Pancreas (tissue), 10 donors: Measurements from ENCODE around the gene CD59. TPM values are rescaled to one million over a fixed set of nuclear protein-coding genes. Genes with fewer than 3 reads are reported as not detected.

Experiments used
- ATAC-seq, 4 donors: fragments of 200-7000 bp; cut with Tn5 transposase; one replicate each; pipeline versions ENCODE4 v1.8.0 to v1.9.1; 2020; ENCODE audit warnings: mild to moderate bottlenecking in 4 of 4, moderate library complexity in 4 of 4
- DNase-seq, 6 donors: peaks; one replicate each; pipeline ENCODE4 v3.0.0-alpha.2; 2020
- FAIRE-seq: peaks from 2 replicates; lab custom pipeline; 2012; peaks lifted over from hg19 to GRCh38; lab: Jason Lieb, UNC
- H3K27ac ChIP-seq, 4 donors: fragments of 200-600 bp; sonication (generic); 1 replicate in 3 of 4; 2 replicates in 1 of 4; pipeline versions ENCODE4 v1.5.0 to v1.8.0; 2020
- H3K27me3 ChIP-seq, 4 donors: fragments of 200-600 bp; one replicate each; pipeline ENCODE4 v1.8.0; 2021
- H3K36me3 ChIP-seq, 3 donors: fragments of 200-600 bp; sonication (generic) in 1 of 3; one replicate each; pipeline versions ENCODE4 v1.5.0 to v1.8.0; 2020 to 2021
- H3K4me1 ChIP-seq, 3 donors: fragments of 200-600 bp; one replicate each; pipeline ENCODE4 v1.8.0; 2021
- H3K4me3 ChIP-seq, 4 donors: fragments of 200-600 bp; sonication (generic) in 2 of 4; one replicate each; pipeline versions ENCODE4 v1.5.0 to v1.8.0; 2020 to 2021
- H3K9me3 ChIP-seq, 4 donors: fragments of 200-600 bp; one replicate each; pipeline ENCODE4 v1.8.0; 2021
- CTCF ChIP-seq, 4 donors: fragments of 200-600 bp; sonication (generic) in 3 of 4; IDR thresholded peaks; one replicate each; pipeline versions ENCODE4 v1.5.0 to v1.8.0; 2021; ENCODE audit warnings: antibody characterized with exemption in 4 of 4
- WGBS, 2 donors: extraction: QIAGEN DNeasy Blood & Tissue Kit; methylation state at CpG; one replicate each; pipeline ENCODE4 v1.1.7; 2013; 5-methylcytosine and 5-hydroxymethylcytosine counted together
- intact Hi-C, 3 donors: fragments of 100-400 bp; cut with DNase I; formaldehyde crosslinking; loops; one replicate each; pipeline versions ENCODE4 v1.11.1 to v1.14.2; 2022
- polyA plus RNA-seq, 2 donors: library from polyadenylated mRNA; stranded (reverse); fragments of 200-250 nt; gene quantifications; one replicate each; pipeline ENCODE4 v1.2.3, GENCODE V29; 2013
- total RNA-seq, 6 donors: library from RNA; stranded (reverse); fragmentation: NEBNext Ultra II Directional in 4 of 6; extraction: Animal tissue kit (Norgen Biotek cat#: 25700) in 4 of 6; gene quantifications; one replicate each; pipeline versions ENCODE4 v1.2.1 to v1.2.4, GENCODE V29; 2021 to 2023
- donor health status: healthy with polysubstance abuse.
- donor health status: DM: no; HTN: no; CAD: no; lungs with moderate emphysema.
- donor health status: DM: no; HTN: no; CAD: no.
- donor health status: control.
- donor health status: control.
- donor health status: Bipolar disorder and iron deficiency.
- donor health status: DM: yes; HTN: yes; CAD: no.
- donor health status: DM: no; HTN: no; CAD: no.
- donor health status: DM: no; HTN: no; CAD: no.
- donor health status: DM: yes; HTN: yes; CAD: no.

CD59 gene
- total and polyA plus RNA-seq, 8 donors = 44.4 to 495 (median 170) TPM

- H3K36me3 ChIP-seq = no peaks in the 10 kb centered on the region
- 89 to 95% methylated on average over 5 of the region's 5 CpGs for WGBS, 2 donors
- peaks cover 39 to 71% (median 40%) of the 10 kb centered on the region in 3 donors for H3K4me1 ChIP-seq
- peak overlapping the region in 3 of 4 donors; percentile 10 to 81 (median 71) for H3K27ac ChIP-seq
- no peaks in the 10 kb centered on the region for H3K27me3 ChIP-seq
- TF ChIP-seq CTCF (IDR thresholded peaks at IDR 0.05) = no peak
- FAIRE-seq (no peak), DNase-seq (peak in 1 of 6 donors; percentile 18), ATAC-seq (no peak)
- no peak overlapping the region for H3K4me3 ChIP-seq
- H3K9me3 ChIP-seq = no peaks in the 10 kb centered on the region
- intact Hi-C loops = no loop called here
Measured at GRCh38 chr11:33698921-33699320, 37.3 kb downstream of the CD59 start.

- intact Hi-C loops = no loop called here
- Histone ChIP-seq H3K36me3 (no peaks in the 10 kb centered on the region), H3K4me3 (no peak overlapping the region), H3K9me3 (no peaks in the 10 kb centered on the region), H3K27me3 (no peaks in the 10 kb centered on the region), H3K4me1 (peaks cover 41 to 74% (median 46%) of the 10 kb centered on the region in 3 donors), H3K27ac (peak overlapping the region in 2 of 4 donors; percentile 91 to 95)
- no peak for TF ChIP-seq CTCF (IDR thresholded peaks at IDR 0.05)
- ATAC-seq (no peak), DNase-seq (no peak), FAIRE-seq (no peak)
- WGBS, 2 donors = 59 to 66% methylated on average over 3 of the region's 3 CpGs
Measured at GRCh38 chr11:33697997-33698396, 38.2 kb downstream of the CD59 start.

GRCh38 chr11:33696931-33697638, 39.1 kb downstream of the CD59 start:
- peak overlapping the region; percentile 62 to 95 (median 88) for H3K27ac ChIP-seq
- no peaks in the 10 kb centered on the region for H3K9me3 ChIP-seq
- no peak for ATAC-seq
- 66% methylated on average over 6 of the region's 6 CpGs for WGBS, 2 donors
- H3K4me1 ChIP-seq = peaks cover 34 to 74% (median 48%) of the 10 kb centered on the region in 3 donors
- intact Hi-C loops = no loop called here
- no peaks in the 10 kb centered on the region for H3K27me3 ChIP-seq
- H3K4me3 ChIP-seq = peak overlapping the region in 1 of 4 donors; percentile 23
- H3K36me3 ChIP-seq = no peaks in the 10 kb centered on the region
- TF ChIP-seq CTCF (IDR thresholded peaks at IDR 0.05) = no peak
- peak in 1 of 6 donors; percentile 48 for DNase-seq
- no peak for FAIRE-seq

- Histone ChIP-seq H3K4me1 (peaks cover 27 to 74% (median 46%) of the 10 kb centered on the region in 3 donors), H3K9me3 (no peaks in the 10 kb centered on the region), H3K27me3 (no peaks in the 10 kb centered on the region), H3K27ac (peak overlapping the region; percentile 62 to 95 (median 88)), H3K4me3 (peak overlapping the region in 1 of 4 donors; percentile 23), H3K36me3 (no peaks in the 10 kb centered on the region)
- ATAC-seq (peak in 3 of 4 donors; percentile 13 to 30 (median 19)), DNase-seq (peak in 3 of 6 donors; percentile 42 to 55 (median 48)), FAIRE-seq (no peak)
- no peak for TF ChIP-seq CTCF (IDR thresholded peaks at IDR 0.05)
- intact Hi-C loops = no loop called here
- 10 to 16% methylated on average over 5 of the region's 5 CpGs for WGBS, 2 donors
Measured at GRCh38 chr11:33696411-33696810, 39.8 kb downstream of the CD59 start.
